Endodermal cell (in vitro differentiated cells): ENCODE results near the gene SEPTIN11. TPM values are rescaled to one million over a fixed set of nuclear protein-coding genes. Genes with fewer than 3 reads are reported as not detected.

ENCODE experiments used
- DNase-seq: peaks from one replicate; pipeline ENCODE4 v3.0.0-alpha.2; 2017
- H3K27ac ChIP-seq: 2 replicates; pipeline ENCODE4 v1.5.1; 2013; ENCODE audit warnings: mild to moderate bottlenecking, low read depth, low read length, moderate library complexity
- H3K27me3 ChIP-seq: 2 replicates; pipeline ENCODE4 v1.6.1; 2013; ENCODE audit warnings: mild to moderate bottlenecking, low read length, moderate library complexity; ENCODE audit not compliant: insufficient read depth, control insufficient read depth, poor library complexity, severe bottlenecking
- H3K36me3 ChIP-seq: 2 replicates; pipeline ENCODE4 v1.7.0; 2013; ENCODE audit warnings: mild to moderate bottlenecking, low read length, moderate library complexity; ENCODE audit not compliant: control insufficient read depth, insufficient read depth
- H3K4me1 ChIP-seq: one replicate; pipeline ENCODE4 v1.7.0; 2013; ENCODE audit warnings: low read length; ENCODE audit not compliant: control insufficient read depth, insufficient read depth
- H3K4me3 ChIP-seq: 2 replicates; pipeline ENCODE4 v1.5.1; 2013; ENCODE audit warnings: mild to moderate bottlenecking, low read length, moderate library complexity
- H3K9ac ChIP-seq: 2 replicates; pipeline ENCODE4 v1.6.1; 2013; ENCODE audit warnings: mild to moderate bottlenecking, low read length, moderate library complexity; ENCODE audit not compliant: poor library complexity, severe bottlenecking; ENCODE audit errors: extremely low read depth
- H3K9me3 ChIP-seq: 2 replicates; pipeline ENCODE4 v1.6.1; 2013; ENCODE audit warnings: mild to moderate bottlenecking, low read length, moderate library complexity; ENCODE audit not compliant: control insufficient read depth
- H3K27ac Mint-ChIP-seq: 2 replicates; pipeline ENCODE4 v1.8.0; 2020; ENCODE audit warnings: mixed read lengths
- H3K27me3 Mint-ChIP-seq: 2 replicates; pipeline ENCODE4 v1.8.0; 2021; ENCODE audit warnings: mild to moderate bottlenecking, mixed read lengths; ENCODE audit not compliant: insufficient read depth
- H3K36me3 Mint-ChIP-seq: 2 replicates; pipeline ENCODE4 v1.8.0; 2020; ENCODE audit warnings: low read depth, mixed read lengths
- H3K4me1 Mint-ChIP-seq: 2 replicates; pipeline ENCODE4 v1.8.0; 2020; ENCODE audit warnings: mixed read lengths
- H3K4me3 Mint-ChIP-seq: 2 replicates; pipeline ENCODE4 v1.8.0; 2020; ENCODE audit warnings: mild to moderate bottlenecking, moderate library complexity, mixed read lengths
- H3K9me3 Mint-ChIP-seq: 2 replicates; pipeline ENCODE4 v1.8.0; 2020; ENCODE audit warnings: mild to moderate bottlenecking, mixed read lengths
- CTCF ChIP-seq: fragments of 200-600 bp; sonication (generic); conservative IDR thresholded peaks from 2 replicates; pipeline ENCODE4 v1.5.0; 2021; ENCODE audit warnings: antibody characterized with exemption, mild to moderate bottlenecking
- WGBS, 2 experiments: methylation state at CpG; one replicate each; pipeline versions ENCODE4 v1.1.5 to v1.1.7; 2013; ENCODE audit warnings: missing lambda C conversion rate in 2 of 2, mixed read lengths in 1 of 2; ENCODE audit not compliant: insufficient coverage in 1 of 2, insufficient read length in 1 of 2; 5-methylcytosine and 5-hydroxymethylcytosine counted together
- total RNA-seq, 2 donors: library from RNA; stranded (reverse); fragmentation: NEBNext Ultra II Directional in 1 of 2; extraction: Animal tissue kit (Norgen Biotek cat#: 25700) in 1 of 2; gene quantifications; 2 replicates in 1 of 2; 3 replicates in 1 of 2; pipeline ENCODE4 v1.2.1, GENCODE V29; 2021

SEPTIN11 gene
- total RNA-seq, 2 donors from 2014 or later: 102 to 116 TPM

- H3K4me1 Mint-ChIP-seq: peaks cover 23% of the 10 kb centered on the region
- WGBS, 2 experiments: 82 to 86% methylated on average over 3 to 5 of the region's 5 CpGs
- TF ChIP-seq CTCF: no peak
- no peaks in the 10 kb centered on the region for H3K27me3 ChIP-seq
- peaks cover 5% of the 10 kb centered on the region for H3K4me1 ChIP-seq
- H3K9me3 ChIP-seq: no peaks in the 10 kb centered on the region
- no peak overlapping the region for H3K27ac Mint-ChIP-seq
- H3K9ac ChIP-seq: no peak overlapping the region
- peaks cover 1% of the 10 kb centered on the region for H3K36me3 Mint-ChIP-seq
- H3K4me3 Mint-ChIP-seq: no peak overlapping the region
- DNase-seq: no peak
- no peak overlapping the region for H3K4me3 ChIP-seq
- no peak overlapping the region for H3K27ac ChIP-seq
- H3K27me3 Mint-ChIP-seq: peaks cover 24% of the 10 kb centered on the region
- H3K36me3 ChIP-seq: no peaks in the 10 kb centered on the region
- H3K9me3 Mint-ChIP-seq: peaks cover 4% of the 10 kb centered on the region
Measured at GRCh38 chr4:76923619-76924357, 25.8 kb upstream of the SEPTIN11 start.

DNA sequence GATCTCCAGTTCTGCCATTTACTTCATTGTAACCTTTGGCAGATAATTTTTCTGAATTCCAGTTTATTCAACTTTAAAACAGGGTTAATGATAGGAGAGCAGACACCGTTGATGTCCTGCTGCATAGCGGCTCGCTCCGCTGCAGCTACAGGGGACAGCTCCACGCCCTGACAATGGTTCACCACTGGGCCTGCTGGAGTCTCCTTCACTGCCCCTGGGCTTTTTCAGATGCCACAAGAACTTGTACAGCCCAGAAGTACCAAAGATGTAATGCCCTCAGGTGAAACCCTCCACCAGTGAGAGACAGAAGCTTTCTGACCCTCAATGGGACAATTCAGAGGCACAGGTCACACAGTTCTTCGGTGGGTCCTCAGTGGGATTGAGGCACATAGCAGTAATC is 22.7 kb upstream of the SEPTIN11 start:
- WGBS, 2 experiments: 96 to 100% methylated on average over 6 of the region's 6 CpGs
- Histone ChIP-seq H3K4me3 (no peak overlapping the region), H3K4me1 (no peaks in the 10 kb centered on the region), H3K9ac (no peak overlapping the region), H3K36me3 (no peaks in the 10 kb centered on the region), H3K27me3 (no peaks in the 10 kb centered on the region), H3K27ac (no peak overlapping the region), H3K9me3 (no peaks in the 10 kb centered on the region)
- Mint-ChIP-seq H3K9me3 (no peaks in the 10 kb centered on the region), H3K4me3 (no peak overlapping the region), H3K36me3 (no peaks in the 10 kb centered on the region), H3K4me1 (peaks cover 11% of the 10 kb centered on the region), H3K27ac (no peak overlapping the region), H3K27me3 (peaks cover 2% of the 10 kb centered on the region)
- no peak for DNase-seq
- TF ChIP-seq CTCF: no peak

GRCh38 chr4:76930685-76931084 is 18.9 kb upstream of the SEPTIN11 start:
- Mint-ChIP-seq H3K36me3 (no peaks in the 10 kb centered on the region), H3K4me3 (no peak overlapping the region), H3K27ac (no peak overlapping the region), H3K4me1 (no peaks in the 10 kb centered on the region), H3K27me3 (peaks cover 3% of the 10 kb centered on the region), H3K9me3 (no peaks in the 10 kb centered on the region)
- Histone ChIP-seq H3K9me3 (no peaks in the 10 kb centered on the region), H3K36me3 (no peaks in the 10 kb centered on the region), H3K27me3 (no peaks in the 10 kb centered on the region), H3K9ac (no peak overlapping the region), H3K4me3 (no peak overlapping the region), H3K4me1 (no peaks in the 10 kb centered on the region), H3K27ac (no peak overlapping the region)
- no peak for DNase-seq
- WGBS, 2 experiments: 92% methylated on average over 2 of the region's 2 CpGs; no CpG with 5 or more reads in 1 of the 2 experiments
- no peak for TF ChIP-seq CTCF
